GM15510 (cell line): ENCODE data around the gene ZMAT5.

ENCODE experiments used
- POLR2A ChIP-seq: IDR thresholded peaks from 3 replicates; pipeline ENCODE4 v1.6.1; 2011; ENCODE audit warnings: borderline replicate concordance; ENCODE audit not compliant: insufficient read length; ENCODE audit errors: extremely low read depth

The ZMAT5 gene

GRCh38 chr22:29748248-29748893 lies 18.4 kb downstream of the ZMAT5 start:
- no peak for TF ChIP-seq POLR2A

GRCh38 chr22:29747832-29748231 lies 19.0 kb downstream of the ZMAT5 start:
- TF ChIP-seq POLR2A: no peak

- no peak for TF ChIP-seq POLR2A
Measured at GRCh38 chr22:29744902-29745301, 21.9 kb downstream of the ZMAT5 start.

- TF ChIP-seq POLR2A: no peak
Measured at GRCh38 chr22:29742326-29742725, 24.5 kb downstream of the ZMAT5 start.

GRCh38 chr22:29741926-29742325 lies 24.9 kb downstream of the ZMAT5 start:
- no peak for TF ChIP-seq POLR2A

- no peak for TF ChIP-seq POLR2A
Measured at GRCh38 chr22:29740216-29740615, 26.6 kb downstream of the ZMAT5 start.

- no peak for TF ChIP-seq POLR2A
Measured at GRCh38 chr22:29739346-29739875, 27.4 kb downstream of the ZMAT5 start.

- no peak for TF ChIP-seq POLR2A
Measured at GRCh38 chr22:29738118-29738815, 28.5 kb downstream of the ZMAT5 start.

- TF ChIP-seq POLR2A: no peak
Measured at GRCh38 chr22:29737251-29738117, 29.3 kb downstream of the ZMAT5 start.

- no peak for TF ChIP-seq POLR2A
Measured at GRCh38 chr22:29735416-29735815, 31.4 kb downstream of the ZMAT5 start.

GRCh38 chr22:29734838-29735237 lies 32.0 kb downstream of the ZMAT5 start:
- no peak for TF ChIP-seq POLR2A

GRCh38 chr22:29734406-29734805 lies 32.4 kb downstream of the ZMAT5 start:
- no peak for TF ChIP-seq POLR2A

- TF ChIP-seq POLR2A: no peak
Measured at GRCh38 chr22:29733362-29734201, 33.2 kb downstream of the ZMAT5 start.

GRCh38 chr22:29732883-29733282 lies 33.9 kb downstream of the ZMAT5 start:
- no peak for TF ChIP-seq POLR2A
